Ecto neural progenitor cell (in vitro differentiated cells): ENCODE data around the gene FST.
A peak's percentile ranks its signal among the peaks of the same experiment; 100 is the strongest.

Source experiments
- DNase-seq: peaks from one replicate; pipeline ENCODE4 v3.0.0-alpha.2; 2018; ENCODE audit warnings: low spot score

Gene FST, protein sequence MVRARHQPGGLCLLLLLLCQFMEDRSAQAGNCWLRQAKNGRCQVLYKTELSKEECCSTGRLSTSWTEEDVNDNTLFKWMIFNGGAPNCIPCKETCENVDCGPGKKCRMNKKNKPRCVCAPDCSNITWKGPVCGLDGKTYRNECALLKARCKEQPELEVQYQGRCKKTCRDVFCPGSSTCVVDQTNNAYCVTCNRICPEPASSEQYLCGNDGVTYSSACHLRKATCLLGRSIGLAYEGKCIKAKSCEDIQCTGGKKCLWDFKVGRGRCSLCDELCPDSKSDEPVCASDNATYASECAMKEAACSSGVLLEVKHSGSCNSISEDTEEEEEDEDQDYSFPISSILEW

DNA sequence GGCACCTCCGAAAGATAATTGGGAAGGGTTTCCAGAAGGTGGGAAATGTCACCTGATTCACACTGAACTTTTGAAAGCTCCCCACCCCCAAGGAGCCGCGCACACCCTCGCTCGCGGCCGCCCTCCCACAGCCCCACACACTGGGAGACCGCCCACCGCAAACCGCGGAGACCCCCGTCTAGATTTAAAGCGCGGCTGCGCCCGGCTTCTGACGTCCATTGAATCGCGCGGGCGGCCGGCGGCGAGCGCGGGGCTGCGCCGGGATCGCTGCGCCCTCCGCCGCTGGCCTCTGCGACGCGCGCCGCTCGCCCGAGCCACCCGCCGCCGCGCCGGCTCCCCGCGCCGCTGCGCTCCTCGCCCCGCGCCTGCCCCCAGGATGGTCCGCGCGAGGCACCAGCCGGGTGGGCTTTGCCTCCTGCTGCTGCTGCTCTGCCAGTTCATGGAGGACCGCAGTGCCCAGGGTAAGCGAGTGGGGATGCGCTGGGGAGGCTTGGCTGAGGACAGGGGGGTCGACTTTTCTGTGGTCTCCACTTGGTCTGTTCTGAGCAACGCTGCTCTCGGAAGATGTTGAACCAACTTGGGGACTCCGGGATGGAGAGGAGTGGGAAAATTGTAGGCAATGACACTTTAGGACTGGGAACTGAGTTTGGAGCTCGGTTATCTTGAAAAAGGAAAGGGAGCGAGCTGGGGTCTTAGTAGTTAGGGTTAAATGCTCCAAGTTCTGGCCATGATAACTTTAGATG lies at the start of gene FST:
FST (plus strand) TSS at position 214 of the 743 bp plus-strand sequence; CDS start at position 377, 163 bp downstream.
- peak; percentile 81 for DNase-seq

DNA sequence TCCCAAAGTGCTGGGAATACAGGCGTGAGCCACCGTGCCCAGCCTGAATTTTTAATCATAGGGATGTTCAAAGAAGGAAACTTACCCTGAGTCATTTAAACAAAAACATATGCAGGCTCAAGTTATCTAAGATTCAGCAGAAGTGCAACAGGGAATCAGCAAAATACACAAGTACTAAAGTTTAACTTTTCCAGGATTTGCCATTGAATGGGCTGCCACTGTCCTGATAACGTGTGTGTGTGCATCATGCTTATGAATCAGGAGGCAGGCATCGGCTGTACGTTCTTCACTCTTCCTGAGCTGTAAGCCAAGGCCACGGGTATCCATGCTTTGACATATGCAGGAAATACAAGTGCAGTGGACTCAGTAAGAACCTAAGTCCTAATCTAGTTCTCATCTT lies 48.8 kb upstream of the FST start:
- DNase-seq = no peak

DNA sequence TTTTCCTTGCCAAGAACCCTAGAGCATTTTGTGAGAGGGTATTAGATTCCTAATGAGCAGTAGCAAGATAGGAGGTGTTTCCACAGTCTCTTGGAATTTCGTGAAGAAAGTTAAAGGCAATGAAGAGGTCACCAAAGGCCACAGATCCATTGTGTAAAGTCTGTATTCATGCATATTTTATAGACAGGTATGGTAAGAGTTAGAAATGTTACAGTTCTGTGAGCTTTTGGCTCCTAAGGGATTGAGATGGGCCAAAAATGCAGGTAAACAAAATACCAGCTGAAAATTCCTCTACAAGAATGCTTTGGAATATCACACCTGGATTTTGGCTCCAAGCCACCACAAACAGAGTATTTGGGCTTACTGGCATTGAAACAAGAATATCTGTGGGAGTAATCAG lies 47.4 kb upstream of the FST start:
- DNase-seq = no peak

DNA sequence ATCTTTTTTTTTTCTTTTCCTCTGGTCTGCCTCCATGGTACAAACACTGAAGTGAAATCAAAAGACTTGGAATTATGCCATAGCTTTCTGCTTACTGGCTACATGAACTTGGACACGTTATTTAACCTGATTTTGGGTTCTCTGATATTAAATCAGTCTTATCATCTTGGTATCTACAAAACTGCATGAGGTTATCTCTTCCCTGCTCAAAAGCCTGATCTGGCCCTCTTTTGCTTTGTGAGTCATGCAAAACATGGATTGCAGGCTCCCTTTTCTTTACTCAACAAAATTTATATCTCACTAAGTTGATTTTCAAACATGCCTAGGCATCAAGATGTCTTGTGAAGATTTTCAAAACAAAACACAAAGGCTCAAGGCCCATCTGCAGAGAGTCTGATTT lies 45.9 kb upstream of the FST start:
- DNase-seq = no peak

DNA sequence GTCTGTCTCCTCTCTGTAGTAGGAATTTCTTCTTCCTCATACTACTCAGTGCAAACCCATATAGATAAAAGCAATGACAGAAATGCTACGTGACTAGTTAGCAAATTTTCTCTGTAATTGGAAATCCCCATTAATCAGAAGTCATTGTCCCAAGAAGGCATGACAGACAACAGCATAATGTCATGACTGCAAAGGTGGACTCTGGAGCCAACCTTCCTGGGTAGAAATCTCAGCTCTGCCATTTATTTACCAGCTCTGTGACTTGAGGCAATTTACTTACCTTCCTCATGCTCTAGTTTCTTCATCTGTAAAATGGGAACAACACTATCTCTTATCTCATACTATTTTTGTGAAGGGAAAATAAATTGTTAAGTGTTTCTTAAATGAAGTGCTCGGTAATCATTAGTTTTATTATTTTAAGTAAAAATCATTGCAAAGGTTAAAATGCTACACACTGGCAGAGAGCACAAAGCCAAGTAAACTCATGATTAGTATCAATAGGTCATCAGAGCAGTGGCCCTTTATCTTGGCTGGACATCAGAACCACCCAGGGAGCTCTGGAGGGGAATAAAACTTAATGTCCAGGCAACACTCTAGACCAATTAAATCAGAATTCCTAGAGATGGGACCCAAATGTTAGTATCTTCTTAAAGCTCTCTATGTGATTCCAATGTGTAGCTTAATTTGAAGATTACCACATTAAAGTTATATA lies 43.8 kb upstream of the FST start:
- DNase-seq = no peak

DNA sequence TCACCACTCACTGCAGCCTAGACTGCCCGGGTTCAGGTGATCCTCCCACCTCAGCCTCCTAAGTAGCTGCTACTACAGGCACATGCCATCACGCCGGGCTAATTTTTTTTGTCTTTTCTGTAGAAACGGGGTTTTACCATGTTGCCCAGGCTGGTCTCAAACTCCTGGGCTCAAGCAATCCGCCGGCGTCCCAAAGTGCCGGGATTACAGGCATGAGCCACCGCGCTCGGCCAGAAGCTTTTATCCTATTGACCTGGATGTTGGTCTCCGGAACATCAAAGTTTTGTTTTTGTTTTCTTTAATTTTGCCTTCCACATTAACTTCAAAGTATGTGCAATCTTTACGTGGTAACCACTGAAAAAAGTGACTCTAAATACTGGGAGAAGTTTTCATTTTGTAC lies 42.4 kb upstream of the FST start:
- DNase-seq = no peak

DNA sequence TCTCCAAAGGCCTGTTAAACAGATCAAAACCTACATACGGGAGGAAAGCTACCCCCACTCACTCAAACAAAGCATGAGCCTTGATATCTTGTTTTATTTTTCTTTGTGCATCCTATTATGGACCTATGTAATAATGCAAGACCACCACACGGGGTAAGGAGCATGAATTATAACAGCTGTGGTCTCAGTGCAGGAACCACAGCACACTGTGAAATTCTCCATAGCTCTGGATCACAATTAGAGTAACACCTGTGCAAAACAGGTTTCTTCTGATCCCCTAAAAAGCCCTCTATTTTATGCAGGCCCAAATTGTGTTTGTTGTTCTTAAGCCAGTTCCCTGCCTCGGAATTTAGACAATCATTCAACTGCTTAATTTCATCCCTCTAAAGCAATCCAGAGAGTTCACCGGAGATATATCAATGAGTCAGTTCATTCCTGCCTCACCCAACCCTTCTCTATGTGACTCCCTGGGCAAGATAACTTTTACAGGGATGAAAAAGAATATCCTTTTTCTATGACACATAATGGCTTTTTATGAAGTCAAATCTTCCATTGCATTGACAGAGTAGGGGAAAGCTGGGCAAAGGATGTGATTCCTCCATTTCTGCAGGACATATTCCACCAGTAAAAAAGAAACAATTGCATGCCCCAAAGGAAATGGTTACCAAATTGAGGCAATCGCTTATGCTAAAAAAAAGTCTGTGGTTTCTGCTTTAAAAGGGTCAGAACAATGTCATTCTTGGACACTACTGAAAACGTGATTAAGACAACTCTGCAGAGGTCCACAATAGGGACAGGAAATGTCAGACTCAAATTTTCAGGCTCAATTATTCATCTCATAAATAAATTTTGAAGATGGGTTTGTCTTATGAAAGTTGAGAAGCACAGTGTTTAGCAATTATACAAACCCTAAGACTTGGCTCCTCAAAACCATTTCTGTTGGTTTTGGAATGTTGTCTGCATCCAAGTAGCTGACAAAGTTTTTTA lies 41.6 kb upstream of the FST start:
- DNase-seq = no peak

DNA sequence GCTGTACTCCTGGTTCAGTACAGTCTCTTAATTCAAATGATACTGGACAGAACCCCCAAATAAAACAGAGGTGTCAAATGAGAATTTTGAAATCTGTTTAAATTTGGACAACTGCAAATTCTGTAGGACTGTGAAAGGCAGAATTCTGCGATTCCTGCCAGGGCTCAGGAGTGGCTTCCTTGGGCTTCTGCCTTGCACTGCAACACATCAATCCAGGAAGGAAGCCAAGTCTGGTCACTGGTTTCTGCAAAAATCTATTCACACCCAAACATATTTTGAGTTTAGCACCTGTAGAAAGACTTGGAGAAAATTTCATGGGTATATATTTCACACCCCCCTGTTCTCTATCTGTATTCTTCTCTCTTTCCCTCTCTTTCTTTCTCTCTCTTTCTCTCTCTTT lies 37.5 kb upstream of the FST start:
- DNase-seq = no peak

DNA sequence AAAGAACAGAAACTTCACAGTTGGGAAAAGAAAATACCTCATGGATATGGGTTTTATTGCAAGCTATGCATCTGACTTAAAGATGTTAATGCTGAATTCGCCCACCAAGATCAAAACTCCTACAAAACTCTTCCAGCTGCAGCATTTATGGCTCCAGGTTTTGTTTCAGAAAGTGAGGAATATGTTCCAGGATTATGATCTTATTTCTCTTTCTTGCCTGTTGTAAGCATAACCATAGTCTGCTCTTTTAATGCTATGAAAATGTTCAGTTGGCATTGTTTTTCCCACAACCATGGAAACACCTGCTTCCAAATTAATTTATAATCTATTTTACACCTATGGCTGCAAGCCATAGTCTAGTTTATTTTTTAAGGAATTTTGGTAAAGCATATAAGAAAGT lies 34.9 kb upstream of the FST start:
- DNase-seq = no peak

DNA sequence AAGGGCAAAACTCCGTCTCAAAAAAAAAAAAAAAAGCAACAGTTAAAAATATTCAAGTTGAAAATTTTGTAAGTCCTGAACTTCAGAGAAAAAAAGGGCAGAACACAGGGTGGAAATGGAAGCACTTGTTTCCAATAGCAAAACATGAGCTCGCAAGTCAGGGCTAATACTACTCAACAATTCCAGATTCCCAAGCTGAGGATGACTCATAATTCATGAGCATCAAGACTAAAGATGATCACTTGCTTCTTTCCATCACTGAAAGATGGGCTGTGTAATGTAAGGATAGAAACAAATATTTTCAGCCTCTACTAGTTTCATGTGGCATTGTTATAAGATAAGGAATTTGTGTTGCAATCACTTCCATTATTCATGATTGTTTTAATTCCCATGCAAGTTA lies 33.5 kb upstream of the FST start:
- no peak for DNase-seq

DNA sequence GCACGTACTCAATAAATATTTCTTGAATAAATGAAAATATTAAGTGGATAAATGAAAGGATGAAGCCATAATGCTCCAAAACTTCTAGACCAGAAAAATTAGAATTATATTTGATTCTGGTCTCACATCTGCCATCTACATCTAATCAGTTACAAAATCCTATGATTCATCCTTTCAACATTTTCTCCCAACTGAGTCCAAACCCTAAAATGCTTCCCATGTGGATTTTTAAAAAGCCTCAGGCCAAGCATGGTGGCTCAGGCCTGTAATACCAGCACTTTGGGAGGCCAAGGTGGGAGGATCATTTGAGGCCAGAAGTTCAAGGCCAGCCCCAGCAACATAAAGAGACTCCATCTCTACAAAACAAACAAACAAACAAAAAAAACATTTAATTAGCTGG lies 31.6 kb upstream of the FST start:
- DNase-seq = no peak

DNA sequence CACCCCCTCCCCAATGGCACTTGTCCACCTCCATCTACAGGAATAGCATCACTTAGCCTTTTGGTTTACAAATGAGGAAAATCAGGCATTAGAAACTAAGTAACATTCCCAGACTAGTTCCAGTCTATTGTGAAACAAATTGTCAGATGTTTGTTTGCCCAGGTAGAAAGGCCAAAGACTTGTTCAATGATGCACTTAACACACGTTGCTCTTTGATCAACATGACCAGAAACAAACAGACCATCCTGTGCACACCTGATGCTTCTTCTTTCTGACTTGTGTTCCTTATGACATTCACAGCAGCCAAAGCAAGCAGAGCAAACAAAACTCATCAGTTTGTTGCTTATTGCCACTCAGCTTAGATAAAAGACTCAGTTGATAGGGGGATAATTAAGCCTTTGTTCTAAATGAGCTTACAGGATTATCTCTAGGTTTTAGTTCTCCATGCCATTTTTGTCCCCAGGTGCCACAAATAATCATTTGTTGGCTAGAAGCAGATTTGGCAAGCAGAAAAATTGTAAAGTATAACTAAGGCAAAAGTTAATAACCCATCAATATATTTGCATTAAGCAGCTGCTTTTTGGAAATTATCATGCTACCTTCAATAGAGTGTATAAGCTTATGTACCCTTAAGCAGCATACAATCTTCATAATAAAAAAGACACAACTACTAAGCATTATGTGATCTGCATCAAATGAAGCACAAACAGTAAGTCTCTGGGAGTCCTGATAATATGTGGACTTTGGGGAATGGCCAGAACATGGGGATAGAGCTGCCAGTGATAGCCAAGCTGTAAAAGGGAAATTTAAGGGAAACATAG lies 26.3 kb upstream of the FST start:
- no peak for DNase-seq

DNA sequence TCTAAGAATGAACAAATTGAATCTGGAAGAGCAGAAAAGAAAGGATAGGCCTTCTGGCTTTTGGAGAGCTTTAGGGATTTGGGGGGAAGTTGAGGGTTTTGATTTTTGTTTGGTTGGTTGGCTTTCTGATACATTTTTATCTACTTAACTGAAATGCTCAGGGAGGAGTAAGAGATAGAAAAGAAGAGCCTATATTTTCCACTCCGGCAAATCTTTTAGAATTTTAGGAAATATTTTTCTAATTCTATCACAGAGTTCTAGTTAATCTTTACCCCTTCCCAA lies 25.8 kb upstream of the FST start:
- no peak for DNase-seq

DNA sequence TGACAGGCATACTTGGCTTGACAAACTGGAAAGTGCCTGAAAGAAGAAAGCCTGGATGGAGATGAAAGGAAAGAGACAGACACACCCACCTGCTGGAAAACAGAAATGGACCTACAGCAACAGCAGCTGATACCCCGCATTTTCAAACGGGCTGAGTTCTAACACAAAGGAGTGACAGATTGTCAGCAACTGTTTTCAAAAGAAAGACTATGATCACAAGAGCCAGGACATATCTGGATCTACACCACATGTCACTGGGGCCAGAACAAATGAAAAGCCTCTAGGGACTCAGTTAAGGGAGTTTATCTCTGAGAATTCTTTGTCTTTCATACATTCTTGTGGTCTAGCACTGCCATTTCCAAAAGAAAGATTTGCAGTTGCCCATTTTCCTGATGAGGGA lies 24.1 kb upstream of the FST start:
- DNase-seq = no peak

DNA sequence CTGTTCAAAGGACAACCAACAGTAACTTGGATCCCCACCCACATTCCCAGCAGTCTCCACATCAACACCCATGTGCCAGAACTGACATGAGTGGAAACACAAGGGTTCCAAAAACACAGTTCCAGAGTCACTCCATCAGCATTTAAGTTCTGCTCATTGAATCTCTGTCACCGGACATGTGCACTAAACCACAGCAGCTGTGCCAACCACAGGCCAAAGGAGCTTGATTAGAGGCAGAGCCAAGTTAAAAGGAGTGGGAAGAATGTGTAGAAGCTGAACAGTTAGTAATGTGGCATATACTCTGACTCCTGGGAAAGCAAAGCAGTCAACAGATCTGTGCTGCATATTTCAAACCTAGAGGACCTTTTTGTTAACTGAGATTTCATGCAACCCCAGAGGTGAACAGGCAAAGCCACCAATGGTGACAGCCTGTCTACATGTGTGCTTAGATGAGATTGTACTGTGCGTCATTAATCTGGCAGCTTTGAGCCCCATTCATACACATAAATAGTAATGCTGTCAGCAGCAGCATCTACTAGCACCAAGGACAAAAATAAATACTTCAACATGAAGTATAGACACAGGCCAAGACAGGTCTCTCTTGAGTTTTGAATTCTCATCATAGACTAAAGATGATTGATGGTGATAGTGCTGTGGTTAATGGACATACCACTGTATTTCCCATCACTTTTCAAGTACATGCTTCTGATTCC lies 16.4 kb upstream of the FST start:
- no peak for DNase-seq

DNA sequence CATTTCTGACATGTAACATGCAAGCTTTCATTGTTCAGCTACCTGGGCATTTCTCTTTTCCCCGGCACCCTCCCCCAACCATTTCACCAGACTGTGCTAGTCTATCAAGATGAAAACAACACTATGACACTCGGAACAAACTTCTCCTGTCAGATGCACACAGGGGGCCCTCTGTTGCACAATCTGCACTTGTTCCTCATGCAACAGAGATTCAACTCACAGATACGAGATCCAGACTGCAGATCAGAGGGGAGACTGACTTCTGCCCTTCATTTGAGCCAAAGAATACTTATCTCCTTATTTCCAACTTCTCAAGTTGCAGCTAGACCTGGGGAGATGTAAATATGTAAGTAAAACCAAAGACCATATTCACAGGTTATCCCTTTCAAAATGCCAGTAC lies 15.7 kb upstream of the FST start:
- no peak for DNase-seq

DNA sequence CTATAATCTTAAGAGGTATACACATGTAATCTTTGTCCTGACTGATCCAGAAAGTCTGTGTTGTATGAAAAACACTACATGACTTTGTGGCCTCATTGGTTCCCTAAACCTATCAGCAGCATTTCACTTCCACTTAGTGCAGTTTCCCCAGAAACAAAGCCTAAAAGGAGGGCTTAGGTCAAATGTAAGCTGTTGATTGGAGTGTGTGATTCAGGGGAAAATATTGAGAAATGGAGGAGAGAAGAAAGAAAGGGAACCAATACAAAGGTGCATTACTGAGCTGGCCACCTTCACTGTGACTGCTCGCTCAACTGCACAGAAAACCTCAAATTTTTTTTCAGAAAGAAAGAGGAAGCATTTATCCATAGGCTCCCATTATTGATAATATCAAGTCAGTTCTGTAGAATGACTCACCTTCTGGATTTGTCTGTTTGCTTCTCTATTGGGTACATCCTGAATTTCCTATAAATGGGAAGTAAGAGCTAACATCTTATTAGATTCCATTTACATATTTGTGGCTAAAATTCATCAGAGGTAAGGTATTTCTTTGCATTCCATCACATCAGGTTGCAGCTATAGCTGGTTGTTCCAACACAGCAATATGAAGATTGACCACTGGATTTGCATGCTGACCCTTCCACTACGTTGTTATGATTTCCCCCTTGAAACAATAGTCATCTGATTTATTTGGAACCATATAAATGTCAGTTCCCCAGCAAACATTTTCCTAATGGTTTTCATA lies 10.3 kb upstream of the FST start:
- no peak for DNase-seq

DNA sequence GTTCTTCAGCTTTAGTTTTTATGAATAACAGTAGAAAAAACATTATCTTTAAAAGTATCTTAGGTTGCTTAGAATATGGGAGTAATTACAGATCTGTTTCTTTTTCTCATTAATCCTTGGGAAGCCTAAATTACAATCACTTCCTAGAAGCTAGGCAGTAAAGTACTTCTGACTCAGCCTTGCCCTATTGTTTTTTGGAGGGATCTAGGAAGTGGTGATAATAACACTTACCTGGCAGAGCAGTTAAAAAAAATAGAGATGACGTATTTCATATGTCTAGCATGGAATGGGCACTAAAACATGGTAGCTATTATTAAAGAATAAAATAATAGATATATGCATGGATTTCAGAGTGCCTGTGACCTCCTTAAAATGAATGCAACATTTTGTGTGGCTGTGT lies 8.2 kb upstream of the FST start:
- DNase-seq = no peak

DNA sequence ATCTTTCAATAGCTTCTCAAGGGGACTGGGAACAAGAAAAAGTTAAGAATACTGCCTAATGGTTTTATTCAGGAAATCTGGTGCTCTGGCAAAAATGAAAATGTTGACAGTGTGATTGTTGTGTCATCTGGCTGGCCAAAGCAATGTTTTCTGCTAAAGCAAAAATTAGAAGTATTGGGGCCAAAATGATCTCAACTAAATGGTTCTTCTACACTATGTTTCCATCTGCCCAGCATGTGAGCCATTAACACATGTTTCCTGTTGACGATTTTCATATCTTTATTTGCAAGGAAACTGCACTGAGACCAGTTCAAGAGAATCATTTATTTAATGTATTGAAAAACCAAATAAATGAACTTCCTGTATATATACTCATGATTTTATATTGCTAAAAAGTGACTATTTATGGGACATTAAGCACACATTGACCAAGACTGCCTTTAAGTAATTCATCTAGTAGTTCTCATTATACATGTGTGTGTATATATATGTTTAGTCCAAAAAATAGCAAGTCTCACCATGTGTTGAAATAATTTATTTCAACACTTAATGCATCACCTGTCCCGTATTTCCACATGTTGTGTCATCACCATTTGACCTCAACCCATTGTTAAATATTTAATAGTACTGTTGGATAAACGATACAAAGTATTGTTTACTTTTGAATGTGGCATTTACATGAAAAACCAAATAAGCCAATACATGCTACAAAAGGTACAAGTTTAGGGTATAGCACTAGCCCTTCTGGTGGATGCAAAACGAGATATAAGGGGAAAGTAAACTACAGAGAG lies 7.5 kb upstream of the FST start:
- DNase-seq = no peak
